GM18858 (cell line): ENCODE results near the gene GPR68.
"Not testable (repeated sequence)": the region's sequence is repeated elsewhere in the genome, so short reads cannot be mapped to it uniquely, and the experiment has no call there.

Experiments
- ATAC-seq: cut with Tn5 transposase; IDR thresholded peaks from one replicate; pipeline ENCODE4 v1.9.1; 2021; ENCODE audit not compliant: unreplicated experiment

Gene GPR68

DNA sequence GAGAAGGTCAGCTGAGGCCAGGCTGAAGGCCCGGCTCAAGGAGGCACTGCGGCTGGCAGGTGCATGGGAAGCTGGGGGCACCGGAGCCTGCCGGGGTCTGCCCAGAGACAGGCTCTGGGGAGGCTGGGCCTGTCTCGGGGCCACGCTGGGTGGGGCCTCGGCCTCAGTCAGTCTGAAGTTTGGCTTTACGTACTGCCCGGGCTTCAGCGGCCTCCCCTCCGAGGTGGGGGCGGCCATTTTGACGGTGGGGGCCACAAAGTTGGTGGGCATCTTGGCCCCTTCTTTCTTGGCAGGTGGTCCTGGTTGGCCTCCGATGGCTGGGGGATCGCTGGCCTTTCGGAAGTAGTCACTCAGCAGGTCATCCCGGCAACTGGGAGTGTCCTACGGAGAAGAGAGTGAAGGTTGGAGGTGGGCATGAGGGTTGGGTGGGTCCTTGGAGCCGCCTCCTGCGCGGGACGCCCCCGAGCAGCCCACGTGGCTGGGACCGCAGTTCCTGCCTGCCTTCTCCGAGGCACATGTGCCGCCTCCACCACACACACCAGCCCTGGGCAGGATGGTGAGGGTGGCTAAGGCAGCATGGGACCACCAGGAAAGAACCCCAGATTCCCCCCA lies 28.9 kb upstream of the GPR68 start:
- ATAC-seq = no peak

DNA sequence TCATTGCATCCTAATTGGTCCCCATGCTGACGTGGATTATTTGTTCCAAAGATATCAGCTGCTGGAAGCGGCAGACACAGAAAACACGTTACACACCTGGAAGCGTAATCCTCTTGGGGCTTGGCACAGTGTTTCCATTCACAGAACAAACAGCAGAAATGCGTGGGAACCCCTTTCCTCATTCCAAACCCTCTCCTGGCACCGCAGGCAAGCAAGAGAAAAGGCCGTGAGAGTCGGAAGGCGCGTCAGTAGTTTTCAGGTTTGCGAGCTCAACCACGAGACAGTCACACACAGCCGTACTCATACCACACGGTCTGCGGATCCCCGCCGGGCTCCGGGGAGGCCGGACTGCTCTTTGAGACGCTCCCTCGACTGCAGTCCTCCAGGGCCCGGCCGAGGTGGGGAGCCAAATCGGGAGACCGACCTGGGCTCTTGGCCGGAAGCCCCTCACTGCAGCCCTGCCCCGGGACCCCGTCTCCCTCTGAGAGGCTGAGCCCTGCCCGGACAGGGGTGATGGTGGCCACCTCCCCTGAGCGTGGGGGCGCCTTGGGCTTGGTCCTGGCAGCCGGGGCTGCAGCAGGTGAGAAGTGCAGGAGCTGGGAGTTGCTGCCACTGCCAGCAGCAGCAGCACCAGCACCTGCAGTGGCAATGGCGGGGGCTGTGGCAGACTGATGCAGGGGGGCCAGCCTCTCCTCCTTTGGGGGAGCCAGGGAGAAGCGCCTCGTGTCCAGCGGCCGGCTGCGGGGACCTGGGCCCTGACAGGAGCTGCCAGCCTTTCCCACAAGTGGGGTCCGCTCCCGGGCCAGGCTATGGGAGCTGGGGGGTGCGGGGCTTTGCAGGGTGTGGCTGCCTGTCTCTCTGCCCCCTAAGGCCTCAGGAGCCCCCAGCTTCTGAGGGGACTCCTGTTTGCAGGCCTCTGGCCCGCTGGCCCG lies 28.1 kb upstream of the GPR68 start:
- ATAC-seq = no peak

DNA sequence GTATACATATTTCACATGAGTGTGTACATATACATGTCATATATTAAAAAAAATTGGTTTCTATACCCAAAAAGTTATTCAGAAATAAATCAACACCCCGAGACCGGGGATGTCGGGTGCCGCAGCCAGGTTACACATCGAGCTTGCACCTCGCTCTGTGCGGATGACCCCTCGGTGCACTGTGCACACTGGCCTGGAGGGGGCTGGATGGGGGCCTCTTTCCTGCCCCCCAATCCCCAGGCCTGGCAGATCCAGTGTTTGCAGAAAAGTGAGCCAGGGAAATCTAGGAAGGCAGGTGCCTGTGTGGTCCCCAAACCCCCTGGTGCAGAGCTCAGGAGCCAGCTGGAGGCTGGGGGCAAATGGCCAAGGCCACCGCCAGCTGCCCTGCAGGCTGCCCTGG lies 27.1 kb upstream of the GPR68 start:
- no peak for ATAC-seq

DNA sequence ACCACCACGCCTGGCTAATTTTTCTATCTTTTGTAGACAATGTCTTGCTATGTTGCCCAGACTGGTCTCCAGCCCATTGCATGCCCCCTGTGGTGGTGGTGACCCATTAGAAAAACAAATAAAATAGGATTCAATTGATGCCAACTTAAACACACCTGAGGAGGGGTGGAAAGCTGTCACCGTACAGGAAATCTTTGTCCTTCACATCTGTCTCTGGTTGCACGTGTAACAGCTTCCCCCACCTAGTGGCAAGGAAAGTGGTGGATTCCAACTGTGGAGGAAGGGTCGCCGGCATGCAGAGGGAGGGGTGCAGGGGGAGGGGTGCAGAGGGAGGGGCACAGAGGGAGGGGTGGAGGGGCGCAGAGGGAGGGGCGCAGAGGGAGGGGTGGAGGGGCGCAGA lies 26.1 kb upstream of the GPR68 start:
- no peak for ATAC-seq

DNA sequence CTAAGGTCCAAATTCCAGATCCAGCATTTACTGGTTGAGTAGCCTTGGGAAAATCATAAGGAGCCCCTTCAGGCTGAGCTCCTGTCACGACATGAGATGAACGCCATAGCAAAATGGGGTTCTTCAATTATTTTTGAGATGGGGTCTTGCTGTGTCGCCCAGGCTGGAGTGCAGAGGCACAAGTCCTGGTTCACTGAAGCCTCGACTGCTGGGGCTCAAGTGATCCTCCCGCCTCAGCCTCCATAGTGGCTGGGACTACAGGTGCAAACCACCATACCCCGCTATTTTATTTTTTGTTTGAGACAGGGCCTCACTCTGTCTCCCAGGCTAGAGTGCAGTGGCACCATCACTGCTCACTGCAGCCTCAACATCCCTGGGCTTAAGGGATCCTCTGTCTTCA lies 25.7 kb upstream of the GPR68 start:
- no peak for ATAC-seq

DNA sequence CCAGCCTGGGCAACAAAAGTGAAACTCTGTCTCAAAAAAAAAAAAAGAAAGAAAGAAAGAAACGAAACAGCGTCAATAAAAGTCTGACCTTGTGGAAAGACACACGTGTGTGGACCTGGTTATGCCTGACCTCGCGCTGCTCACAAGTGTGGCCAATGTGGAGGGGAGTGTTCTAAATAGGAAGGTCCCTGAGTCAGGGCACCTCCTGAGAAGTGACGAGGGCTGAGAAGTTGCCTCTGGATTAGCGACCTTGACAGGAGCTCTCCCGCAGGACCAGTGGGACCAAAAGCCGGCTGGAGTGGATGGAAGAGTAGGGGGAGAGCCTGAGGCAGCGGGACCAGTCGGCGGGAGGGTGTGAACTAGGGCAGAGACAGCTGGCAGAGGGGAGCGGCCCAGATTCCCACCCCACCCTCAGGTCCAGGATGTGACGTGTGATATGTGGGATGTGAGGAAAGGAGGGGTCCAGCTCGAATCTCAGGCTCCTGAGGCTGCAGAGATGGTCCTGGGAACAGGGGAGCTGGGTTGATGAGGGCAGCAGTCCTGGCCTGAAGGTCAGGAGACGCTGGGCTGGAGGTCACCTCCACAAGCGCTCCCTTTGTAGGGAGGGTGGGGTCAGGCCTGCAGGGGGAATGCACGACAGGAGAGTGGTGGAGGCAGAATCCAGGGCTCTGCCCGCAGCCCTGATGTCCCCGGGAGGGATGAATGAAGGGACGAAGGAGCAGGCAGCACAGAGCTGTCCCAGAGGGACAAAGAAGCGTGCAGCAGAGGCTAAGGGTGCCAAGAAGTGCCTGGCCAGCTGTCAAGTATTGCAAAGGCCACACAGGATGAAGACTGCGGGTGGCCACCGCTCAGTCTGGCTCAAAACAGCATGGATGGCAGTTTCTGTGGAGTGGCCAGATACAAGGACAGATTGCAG lies 24.8 kb upstream of the GPR68 start:
- ATAC-seq = no peak

DNA sequence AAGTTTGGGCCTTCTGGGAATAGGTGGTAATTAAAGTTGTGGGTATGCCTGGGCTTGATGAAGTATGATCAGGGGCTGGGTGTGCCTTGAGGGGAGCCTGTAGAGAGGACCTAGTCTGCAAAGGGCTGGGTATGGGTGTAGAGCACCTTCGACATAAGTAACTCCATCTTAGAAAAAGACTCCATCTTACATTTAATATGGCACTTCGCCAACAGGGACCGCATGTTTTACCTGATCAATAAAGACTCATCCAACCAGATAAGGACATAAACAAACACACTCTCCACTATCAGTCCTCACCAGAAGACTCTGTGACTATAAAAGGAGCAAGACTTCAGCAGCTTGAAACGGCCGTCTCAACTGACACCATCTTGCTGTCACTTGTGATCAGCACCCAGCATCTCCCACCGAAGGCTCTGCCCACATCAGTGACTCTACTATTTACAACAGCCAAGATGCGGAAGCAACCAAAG lies 23.5 kb upstream of the GPR68 start:
- ATAC-seq = no peak

DNA sequence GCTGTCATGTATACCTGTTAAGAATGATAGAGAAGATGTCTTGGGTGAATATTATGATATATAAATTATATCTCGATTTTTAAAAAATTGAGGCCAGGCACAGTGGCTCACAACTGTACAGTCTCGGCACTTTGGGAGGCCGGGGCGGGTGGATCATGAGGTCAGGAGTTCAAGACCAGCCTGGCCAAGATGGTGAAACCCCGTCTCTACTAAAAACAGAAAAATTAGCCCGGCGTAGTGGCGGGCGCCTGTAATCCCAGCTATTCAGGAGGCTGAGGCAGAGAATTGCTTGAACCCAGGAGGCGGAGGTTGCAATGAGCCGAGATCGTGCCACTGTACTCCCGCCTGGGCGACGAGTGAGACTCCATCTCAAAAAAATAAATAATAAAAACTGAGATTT lies 21.8 kb upstream of the GPR68 start:
- not testable (repeated sequence) for ATAC-seq

DNA sequence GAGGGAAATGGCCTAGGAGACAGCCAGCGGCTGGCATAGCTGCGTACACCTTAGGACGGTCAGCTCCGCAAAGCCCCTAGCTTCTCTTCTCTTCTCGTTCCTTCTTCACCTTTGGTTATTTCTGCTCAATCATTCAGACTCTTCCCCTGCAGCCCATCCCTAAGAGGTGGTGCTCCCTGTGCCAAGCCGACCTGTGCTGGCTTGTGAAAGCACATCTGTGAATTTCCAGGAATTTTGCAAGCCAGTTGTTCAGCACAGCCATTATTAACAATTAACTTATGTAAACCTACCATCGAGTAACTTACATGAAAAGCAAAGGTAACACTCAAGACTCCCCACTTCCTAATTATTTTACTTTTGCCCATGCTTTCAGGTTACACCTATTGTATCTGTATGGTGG lies 20.9 kb upstream of the GPR68 start:
- ATAC-seq = no peak

DNA sequence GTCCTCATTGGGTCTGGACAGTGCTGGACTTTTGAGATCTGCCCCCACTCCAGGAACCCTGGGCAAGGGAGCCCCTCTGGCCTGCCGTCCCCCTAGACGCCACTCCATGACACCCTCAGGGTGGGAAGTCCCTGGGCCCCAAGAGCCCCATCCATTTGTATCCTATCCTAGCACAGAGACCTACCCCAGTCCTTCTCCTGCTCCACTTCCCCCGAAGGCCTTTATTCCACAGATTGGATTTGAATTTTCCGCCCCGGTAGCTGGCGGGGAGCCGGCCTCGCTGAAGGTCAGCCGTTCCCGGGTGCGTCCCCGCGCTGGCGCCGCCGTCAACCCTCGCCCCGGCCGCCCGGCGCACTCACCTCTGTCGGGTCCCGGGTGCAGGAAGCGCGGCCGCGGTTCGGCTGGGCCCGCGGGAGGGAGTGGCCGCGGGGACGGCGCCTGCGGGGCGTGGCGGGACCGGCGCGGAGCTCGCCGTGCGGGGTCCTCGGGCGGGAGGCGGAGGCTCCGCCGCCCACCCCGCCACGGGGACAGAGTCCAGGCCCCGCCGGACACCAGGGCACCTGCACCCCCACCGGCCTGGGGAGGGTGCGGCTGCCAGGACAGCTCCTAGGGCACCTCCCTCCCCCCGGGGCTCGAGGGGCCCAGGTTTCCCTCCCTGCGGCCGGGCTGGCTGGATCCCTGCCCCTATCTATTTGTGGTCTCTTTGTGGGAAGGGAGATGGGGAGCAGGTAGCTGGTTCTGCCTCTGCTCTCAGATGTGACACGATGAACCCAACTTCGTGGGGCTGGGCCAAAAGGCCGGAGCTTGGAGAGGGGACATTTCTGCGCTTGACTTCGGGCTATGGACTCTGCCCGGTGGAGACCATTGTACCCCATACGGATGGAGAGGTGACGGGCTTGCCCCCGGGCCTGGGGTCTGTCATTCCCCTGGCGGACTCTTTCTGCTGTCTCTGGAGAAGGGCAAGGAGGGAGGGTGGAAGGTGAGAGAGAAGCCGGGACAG lies 19.9 kb upstream of the GPR68 start:
- ATAC-seq = no peak

DNA sequence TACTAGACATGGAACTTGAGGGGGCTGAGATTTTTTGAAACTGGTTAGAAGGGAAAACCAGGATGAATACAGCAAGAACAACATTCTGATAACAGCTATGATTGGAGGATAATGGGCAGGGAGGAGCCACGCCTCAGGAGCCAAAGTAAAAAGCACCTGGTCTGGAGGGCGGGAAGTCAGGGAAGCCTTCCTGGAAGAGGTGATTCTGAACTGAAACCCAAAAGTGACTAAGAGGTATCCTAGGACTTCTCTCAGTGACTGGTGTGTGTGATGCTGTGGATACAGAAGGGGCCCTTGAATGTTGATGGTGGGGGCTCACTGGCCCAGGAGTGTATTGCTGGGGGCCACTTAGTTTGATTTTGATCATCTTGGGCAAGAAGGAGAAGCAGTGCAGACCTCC lies 18.8 kb upstream of the GPR68 start:
- ATAC-seq = no peak

DNA sequence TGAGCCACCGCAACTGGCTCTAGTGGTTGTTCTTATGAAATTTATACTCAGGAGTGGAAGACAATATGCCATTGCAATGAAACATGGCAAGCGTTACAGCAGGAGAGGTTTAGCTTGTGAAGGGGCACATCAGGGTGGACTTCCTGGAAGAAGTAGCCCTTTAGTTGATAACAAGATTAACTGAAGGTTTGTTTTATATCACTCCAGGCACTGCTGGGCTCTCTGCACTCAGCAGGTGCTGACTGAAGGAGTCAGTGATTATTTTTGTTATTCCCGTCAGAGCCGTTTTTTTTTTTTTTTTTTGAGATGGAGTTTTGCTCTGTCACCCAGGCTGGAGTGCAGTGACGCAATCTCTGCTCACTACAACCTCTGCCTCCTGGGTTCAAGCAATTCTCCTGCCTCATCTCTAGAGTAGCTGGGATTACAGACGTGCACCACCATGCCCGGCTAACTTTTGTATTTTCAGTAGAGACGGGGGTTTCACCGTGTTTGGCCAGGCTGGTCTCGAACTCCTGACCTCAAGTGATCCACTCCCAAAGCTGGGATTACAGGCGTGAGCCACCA lies 17.6 kb upstream of the GPR68 start:
- ATAC-seq = no peak

DNA sequence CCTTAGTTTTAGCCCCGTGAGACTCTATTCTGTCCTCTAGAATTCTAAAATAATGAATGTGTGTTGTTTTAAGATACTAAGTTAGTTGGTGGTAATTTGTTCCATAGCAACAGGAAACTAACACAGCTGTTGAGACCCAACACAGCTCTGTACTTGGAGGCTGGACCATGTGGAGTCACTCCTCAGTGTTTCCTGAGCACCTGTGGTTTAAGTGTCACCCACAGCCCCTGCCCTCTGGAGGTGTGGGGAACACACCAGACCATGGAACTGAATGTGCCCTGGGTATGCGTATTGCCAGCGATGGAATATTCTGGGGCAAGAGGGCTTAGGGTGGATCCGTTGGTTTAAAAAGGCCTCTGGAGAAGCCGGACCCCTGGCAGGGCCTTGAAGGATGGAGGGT lies 16.6 kb upstream of the GPR68 start:
- ATAC-seq = no peak

DNA sequence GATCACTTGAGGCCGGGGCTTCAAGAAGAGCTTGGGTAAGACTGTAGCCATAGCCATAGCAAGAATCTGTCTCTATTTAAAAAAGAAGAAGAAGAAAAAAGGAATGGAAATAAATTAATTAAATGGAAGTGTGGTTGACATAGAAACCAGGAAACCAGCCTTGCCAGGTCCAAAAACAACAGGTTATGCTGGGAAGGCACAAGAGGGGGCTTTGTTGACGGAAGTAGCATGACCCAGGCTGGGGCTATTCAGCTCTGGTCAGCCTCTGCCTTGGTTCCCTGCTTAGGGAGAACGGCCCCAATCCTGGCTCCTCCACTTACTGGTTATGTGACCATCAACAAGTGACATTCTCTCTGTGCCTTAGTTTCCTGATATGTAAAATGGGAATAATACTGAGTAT lies 14.4 kb upstream of the GPR68 start:
- ATAC-seq = no peak

DNA sequence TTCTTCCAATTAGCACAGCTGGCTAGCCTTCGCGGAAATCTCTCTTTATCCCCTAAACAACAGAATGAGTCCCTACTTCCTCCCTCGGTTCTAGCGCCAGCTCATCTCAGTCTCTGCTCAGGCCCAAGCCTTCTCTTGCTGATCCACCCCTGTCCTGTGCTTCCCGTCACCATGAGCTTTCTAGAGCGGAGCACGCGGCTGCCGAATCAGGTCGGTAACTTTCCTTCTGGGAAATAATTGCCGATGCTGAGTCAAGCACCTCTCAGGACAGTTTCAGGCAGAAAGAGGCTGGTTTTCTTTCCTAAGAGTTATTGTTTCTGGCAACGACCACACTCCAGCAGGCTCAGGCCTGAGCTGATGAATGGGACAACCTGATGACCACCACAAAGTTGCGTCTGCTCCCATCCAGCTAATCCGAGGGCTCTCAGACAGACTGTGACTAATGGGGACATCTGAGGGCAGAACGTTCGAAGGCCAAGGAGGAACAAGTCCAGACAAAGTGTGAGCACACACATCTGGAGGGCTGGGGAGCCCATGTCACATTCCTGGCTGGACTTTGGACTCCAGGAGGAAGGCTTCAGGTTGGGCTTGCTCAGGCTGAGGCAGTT lies 13.6 kb upstream of the GPR68 start:
- ATAC-seq = no peak

DNA sequence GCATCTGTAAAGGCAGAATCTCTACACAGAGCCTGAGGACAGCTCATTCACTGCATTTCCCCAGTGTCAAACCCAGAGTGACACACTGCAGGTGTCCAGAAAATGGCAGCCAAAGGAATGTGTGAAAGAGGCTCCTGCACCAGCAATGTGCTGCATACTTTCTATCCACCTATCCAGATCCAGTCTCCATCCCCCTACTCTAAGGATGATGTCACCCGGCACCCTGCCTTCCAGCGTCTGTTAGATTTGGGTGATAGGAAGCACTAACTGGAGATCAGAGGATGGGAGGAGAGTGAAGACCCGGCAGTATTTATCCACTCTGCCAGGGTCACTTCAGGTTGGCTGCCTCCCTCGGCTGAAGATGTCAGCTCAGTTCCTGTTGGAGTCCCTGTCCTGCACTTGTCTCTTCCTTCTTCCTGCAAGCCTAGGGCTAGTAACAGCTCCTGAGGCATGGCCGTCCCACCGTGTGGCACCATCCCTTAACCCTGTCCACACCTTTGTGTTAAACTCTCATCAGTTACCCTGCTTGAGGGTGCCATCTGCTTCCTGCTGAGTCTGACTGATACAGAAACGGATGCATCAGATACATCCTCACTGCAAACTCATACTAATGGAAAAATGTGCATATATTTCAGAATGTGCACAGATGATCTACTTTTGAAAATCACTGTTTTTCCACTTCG lies 13.0 kb upstream of the GPR68 start:
- ATAC-seq = no peak

DNA sequence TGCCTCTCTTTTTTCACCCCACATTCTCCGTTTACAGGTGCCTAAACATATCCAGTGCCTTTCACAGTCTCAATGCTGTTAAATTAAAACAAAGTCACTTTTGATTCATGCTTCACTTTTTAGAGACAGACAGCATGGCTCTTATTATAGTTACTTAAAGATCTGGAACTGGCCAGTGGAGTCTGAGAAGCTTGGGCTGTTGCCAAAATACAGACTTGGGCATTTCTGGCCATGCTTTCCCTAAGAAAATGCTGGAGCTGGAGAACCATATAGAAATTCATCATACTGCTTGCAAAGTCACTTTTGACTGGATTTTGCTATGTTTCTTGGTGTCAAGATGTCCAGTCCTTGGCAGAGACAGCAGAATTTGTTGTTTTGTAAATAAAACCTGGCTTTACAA lies 12.2 kb upstream of the GPR68 start:
- no peak for ATAC-seq

DNA sequence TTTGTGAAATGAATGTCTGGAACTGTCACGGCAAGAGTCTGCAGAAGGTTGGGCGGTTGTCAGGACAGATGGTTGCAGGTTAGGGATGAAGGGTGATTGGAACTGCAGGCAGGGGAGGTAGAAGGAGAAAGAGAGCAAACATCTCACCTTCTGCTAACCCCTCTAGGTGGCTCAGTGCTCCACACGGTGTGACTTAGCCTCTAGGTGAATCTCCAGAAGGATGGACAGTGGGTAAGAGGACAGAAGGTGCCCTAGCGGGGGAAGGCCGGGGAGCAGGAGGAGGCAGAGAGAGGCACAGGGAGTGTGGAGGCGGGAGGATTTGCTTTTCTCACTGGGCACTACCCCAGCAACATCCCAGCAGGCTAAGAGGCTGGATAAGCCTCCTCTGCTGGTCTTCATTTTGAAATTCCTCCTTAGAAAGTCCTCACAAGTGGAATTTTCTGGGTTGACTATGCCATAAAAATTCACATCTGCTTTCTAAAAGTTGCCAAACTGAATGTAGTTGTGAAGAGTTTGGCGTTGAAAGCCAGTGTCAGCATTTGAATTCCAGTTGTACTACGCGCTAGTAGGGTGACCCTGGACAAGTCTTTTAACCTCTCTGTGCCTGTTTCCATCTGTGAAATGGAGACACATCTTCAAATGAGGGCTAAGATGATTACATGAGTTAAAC lies 10.7 kb upstream of the GPR68 start:
- ATAC-seq = no peak
